ENCODE data around the gene TTC13.

GRCh38 chr1:230898144-230898543 lies 80.5 kb downstream of the TTC13 start:
- no peak for TF ChIP-seq CTCF (IDR thresholded peaks at IDR 0.05)
- no peak for TF ChIP-seq POLR2A (IDR thresholded peaks at IDR 0.05)

Measured in tibial nerve (tissue), 3 donors.